ENCODE data around the gene MMP21.

DNA sequence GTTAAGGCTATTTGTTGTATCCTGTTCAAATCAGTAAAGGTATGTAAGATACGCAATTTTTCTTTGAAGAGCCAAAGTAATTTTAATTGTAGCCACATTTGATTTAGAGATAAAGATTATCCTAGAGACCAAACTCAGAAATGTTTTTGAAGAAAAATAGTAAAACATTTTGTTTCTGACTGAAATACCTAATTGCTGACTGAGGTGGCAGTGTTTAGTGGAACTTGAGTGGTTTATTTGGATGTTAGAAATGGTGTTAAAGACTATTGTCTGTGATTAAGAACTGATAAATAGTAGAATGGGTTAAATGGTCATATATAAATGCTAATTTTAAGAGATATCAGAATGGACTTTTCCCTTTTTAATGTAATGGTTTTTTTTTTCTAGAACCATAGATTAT is 40.8 kb downstream of the MMP21 start:
- TF ChIP-seq, protein P1, sequence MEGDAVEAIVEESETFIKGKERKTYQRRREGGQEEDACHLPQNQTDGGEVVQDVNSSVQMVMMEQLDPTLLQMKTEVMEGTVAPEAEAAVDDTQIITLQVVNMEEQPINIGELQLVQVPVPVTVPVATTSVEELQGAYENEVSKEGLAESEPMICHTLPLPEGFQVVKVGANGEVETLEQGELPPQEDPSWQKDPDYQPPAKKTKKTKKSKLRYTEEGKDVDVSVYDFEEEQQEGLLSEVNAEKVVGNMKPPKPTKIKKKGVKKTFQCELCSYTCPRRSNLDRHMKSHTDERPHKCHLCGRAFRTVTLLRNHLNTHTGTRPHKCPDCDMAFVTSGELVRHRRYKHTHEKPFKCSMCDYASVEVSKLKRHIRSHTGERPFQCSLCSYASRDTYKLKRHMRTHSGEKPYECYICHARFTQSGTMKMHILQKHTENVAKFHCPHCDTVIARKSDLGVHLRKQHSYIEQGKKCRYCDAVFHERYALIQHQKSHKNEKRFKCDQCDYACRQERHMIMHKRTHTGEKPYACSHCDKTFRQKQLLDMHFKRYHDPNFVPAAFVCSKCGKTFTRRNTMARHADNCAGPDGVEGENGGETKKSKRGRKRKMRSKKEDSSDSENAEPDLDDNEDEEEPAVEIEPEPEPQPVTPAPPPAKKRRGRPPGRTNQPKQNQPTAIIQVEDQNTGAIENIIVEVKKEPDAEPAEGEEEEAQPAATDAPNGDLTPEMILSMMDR (IDR thresholded peaks at IDR 0.05) = no peak
- no peak for TF ChIP-seq POLR2A (IDR thresholded peaks at IDR 0.05)
